SK-N-SH (cell line): ENCODE data around the gene NIPAL3.

Experiments
- NRF1 ChIP-seq: IDR thresholded peaks from 2 replicates; pipeline ENCODE4 v1.6.1; 2012; ENCODE audit warnings: low read depth, mild to moderate bottlenecking, low read length
- RFX5 ChIP-seq: IDR thresholded peaks from 2 replicates; pipeline ENCODE4 v1.6.1; 2012; ENCODE audit warnings: mild to moderate bottlenecking, improper control_type of control experiment, low read length
- SIN3A ChIP-seq: IDR thresholded peaks from 2 replicates; pipeline ENCODE4 v1.6.1; 2012; ENCODE audit warnings: low read depth, mild to moderate bottlenecking, low read length, moderate library complexity, borderline replicate concordance
- YY1 ChIP-seq: IDR thresholded peaks from 2 replicates; pipeline ENCODE4 v1.4.0; 2012; ENCODE audit warnings: low read depth, mild to moderate bottlenecking
- TF ChIP-seq, protein P1 (sequence below): fragments of 200-600 bp; sonication (generic); IDR thresholded peaks from 2 replicates; pipeline ENCODE4 v1.6.1; 2017; ENCODE audit warnings: antibody characterized with exemption, mild to moderate bottlenecking, moderate library complexity
- TF ChIP-seq, protein P2 (sequence below): IDR thresholded peaks from 2 replicates; pipeline ENCODE4 v1.4.0; 2012; ENCODE audit warnings: low read depth

DNA sequence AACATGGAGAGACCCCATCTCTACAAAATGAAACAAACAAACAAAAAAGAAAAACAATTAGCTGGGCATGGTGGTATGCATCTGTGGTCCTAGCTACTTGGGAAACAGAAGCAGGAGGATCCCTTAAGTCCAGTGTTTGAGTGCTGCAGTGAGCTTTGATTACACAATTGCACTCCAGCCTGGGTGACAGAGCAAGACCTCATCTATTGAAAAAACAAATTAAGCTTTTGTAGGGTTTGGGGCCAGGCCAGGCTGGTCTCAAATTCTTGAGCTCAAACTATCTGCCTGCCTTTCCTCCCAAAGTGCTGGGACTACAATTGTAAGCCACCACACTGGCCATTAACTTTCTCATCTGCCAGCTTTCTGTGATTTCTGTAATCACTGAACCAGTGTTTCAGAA is 27.2 kb downstream of the NIPAL3 start:
- TF ChIP-seq YY1: no peak
- no peak for TF ChIP-seq NRF1
- TF ChIP-seq SIN3A: no peak
- TF ChIP-seq, protein P1, sequence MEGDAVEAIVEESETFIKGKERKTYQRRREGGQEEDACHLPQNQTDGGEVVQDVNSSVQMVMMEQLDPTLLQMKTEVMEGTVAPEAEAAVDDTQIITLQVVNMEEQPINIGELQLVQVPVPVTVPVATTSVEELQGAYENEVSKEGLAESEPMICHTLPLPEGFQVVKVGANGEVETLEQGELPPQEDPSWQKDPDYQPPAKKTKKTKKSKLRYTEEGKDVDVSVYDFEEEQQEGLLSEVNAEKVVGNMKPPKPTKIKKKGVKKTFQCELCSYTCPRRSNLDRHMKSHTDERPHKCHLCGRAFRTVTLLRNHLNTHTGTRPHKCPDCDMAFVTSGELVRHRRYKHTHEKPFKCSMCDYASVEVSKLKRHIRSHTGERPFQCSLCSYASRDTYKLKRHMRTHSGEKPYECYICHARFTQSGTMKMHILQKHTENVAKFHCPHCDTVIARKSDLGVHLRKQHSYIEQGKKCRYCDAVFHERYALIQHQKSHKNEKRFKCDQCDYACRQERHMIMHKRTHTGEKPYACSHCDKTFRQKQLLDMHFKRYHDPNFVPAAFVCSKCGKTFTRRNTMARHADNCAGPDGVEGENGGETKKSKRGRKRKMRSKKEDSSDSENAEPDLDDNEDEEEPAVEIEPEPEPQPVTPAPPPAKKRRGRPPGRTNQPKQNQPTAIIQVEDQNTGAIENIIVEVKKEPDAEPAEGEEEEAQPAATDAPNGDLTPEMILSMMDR: no peak
- TF ChIP-seq, protein P2, sequence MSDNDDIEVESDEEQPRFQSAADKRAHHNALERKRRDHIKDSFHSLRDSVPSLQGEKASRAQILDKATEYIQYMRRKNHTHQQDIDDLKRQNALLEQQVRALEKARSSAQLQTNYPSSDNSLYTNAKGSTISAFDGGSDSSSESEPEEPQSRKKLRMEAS: no peak
- no peak for TF ChIP-seq RFX5
